DMS 273 treated with DMSO at 0.1 percent for 48 hours (cell line): ENCODE results near the gene PHLPP2.
"Not testable (repeated sequence)": the region's sequence is repeated elsewhere in the genome, so short reads cannot be mapped to it uniquely, and the experiment has no call there.

Experiments
- DNase-seq: peaks from one replicate; lab custom pipeline; 2025; lab: John Stamatoyannopoulos, UW

Gene PHLPP2

GRCh38 chr16:71712501-71712900 lies 12.0 kb downstream of the PHLPP2 start:
- no peak for DNase-seq

DNA sequence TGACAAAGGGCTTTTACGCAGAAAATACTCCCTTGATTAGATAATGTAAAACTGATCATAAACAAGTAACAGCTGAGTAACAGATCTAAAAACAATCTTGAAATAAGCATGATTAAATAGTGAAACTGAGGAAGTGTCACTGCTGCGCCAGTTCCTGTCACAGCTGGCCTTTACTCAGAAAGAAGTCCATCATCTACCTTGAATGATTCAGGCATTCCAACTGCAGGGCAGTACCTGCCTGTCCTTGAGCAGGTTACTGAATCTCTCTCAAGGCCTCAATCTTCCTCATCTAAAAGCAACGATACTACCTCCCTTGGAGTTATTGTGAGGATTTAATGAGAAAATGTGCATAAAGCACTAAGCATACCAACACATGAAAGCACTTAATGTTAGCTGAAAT lies 12.7 kb downstream of the PHLPP2 start:
- no peak for DNase-seq

DNA sequence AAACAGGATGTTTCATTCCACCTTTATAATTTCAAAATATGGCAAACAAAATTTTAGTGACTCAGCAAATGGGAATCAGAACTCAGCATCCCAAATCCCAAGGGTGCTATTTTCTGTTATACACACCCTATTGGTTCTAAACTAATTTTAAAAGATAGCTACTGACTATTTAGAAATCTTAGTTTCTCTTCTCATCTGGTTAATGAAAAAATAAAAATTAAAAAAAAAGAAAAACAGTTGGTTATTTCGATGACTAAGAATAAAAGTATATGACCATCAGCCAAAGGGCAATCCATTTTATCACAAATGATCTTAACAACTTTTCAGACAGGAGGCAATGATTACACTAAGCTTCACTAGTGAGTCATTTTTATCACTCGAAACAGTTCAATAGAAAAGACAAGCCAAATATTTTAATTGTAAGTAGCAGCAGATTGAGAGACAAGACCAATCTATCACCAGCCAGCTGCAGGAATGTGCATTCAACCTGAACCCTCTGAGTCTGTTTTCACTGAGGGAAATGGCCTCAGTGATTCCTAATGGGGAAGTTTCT lies 15.2 kb downstream of the PHLPP2 start:
- no peak for DNase-seq

- DNase-seq, result no peak
Measured at GRCh38 chr16:71708696-71709095, 15.8 kb downstream of the PHLPP2 start.

DNA sequence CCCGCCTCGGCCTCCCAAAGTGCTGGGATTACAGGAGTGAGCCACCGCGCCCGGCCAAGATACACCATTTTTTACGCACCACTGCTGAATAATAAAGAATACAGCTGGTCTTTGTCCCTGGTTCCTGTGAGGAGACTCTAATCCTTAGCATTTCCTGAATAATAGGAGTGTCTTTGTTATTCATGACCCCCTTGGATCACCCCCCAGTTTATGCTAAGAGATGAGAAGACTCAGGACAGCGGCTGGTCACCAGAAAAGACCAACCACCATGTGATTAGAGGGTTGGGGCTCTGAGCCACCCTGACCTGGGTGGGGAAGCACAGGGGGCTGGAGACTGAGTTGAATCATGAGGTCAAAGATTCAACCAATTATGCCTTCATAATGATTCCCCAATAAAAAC lies 17.3 kb downstream of the PHLPP2 start:
- no peak for DNase-seq

DNA sequence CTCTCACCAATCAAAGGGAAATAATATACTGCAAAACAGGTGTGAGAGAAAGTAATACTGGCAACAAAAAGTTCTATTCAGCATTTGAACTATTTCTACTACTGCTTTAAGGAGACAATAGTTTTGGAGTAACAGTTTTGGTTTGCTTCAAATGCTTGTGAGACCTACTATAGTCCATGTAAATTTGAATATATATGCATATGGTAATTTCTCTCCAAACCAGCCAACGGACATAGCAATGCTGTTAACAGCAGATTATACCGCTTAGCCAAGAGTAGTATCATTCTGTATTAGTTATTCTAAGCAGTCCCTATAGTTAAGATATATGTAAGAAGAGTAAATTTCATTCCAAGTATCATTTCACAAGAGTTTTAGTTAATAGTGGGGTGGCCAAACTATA lies 18.5 kb downstream of the PHLPP2 start:
- DNase-seq, result no peak

DNA sequence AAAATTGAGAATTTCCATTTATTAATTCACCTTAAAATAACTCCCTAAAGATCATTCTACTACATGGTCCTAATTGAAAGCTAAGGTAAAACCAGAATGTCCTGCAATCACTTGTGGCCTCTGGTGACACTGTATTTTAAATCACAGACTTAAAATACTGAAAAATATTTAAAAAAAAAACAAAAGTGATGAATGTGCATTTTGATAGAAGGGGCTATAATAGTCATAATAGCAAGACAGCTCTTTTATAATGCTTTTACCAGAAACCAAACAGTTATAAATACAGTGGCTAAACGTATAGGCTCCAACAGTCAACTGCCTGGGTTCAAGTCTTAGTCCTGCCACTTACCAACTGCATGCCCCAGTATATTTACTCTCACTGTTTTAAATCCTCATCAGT lies 21.2 kb downstream of the PHLPP2 start:
- no peak for DNase-seq

DNA sequence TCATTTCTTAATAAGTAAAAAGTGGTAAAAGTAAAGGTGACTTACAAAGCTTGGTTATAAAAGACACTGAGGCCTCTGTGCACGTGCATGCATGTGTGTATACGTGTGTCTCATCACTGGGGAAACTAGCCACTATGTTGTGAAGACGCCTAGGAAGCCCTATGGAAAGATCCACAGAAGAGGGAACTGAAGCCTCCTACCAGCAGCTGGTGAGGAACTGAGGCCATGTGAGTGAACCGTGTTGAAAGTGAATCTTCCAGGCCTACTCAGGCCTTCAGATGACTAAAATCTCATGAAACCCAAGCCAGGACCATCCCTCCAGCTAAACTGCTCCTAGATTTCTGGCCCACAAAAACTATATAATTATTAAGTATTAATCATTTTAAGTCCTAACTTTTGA lies 23.7 kb downstream of the PHLPP2 start:
- DNase-seq, result no peak

DNA sequence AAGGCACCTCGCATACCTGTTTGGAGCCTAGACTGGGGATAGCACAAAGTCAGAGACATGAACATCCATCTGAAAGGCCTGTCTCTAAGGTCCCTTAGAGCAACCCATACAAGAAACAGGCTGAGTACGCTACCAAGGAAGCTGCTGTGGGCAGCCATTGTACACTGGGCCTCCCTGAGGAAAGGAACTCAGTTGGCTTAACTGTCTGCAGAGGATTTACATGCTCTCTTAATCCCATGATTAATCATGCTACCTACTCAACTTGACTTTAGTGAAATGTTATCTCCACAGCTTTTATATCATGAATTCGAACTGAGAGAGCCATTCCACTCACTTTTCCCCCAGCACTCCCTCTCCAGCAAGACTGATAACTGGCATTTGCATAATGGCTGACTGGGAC lies 26.0 kb downstream of the PHLPP2 start:
- DNase-seq, result no peak

DNA sequence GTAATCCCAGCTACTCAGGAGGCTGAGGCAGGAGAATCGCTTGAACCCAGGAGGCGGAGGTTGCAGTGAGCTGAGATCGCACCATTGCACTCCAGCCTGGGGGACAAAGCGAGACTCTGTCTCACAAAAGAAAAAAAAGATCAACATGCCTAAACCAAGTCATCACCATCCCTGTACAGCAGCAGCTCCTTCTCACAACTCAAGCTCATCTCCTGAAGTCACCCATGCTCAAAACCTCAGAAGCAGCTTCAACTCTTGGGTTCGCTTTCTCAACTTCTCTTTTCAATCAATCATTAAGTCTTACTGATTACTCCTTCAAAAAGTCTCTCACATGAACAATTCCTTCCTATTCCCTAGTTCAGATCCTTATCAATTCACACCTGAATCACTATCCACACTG lies 31.3 kb downstream of the PHLPP2 start:
- no peak for DNase-seq

DNA sequence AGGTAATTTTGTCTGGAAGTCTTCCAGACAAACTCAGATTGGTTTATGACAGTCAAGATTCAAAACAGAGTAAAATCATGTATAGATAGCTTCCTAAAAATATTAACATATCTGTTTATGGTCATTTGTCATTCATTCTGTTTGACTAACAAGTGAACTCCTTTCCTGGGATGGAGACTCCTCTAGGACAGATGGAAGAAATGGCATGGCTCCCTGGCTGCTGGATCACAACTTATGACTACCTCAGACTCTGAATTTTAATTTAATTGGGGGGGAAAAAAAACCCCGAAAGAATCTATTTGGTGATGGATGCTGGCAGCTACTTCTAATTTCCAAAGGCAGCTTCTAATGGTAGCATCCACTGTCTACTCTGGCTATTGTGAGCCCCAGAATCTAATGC lies 34.6 kb downstream of the PHLPP2 start:
- DNase-seq, result no peak

GRCh38 chr16:71687861-71688260 lies 36.6 kb downstream of the PHLPP2 start:
- no peak for DNase-seq

GRCh38 chr16:71684280-71684679 lies 40.2 kb downstream of the PHLPP2 start:
- DNase-seq, result not testable (repeated sequence)

DNA sequence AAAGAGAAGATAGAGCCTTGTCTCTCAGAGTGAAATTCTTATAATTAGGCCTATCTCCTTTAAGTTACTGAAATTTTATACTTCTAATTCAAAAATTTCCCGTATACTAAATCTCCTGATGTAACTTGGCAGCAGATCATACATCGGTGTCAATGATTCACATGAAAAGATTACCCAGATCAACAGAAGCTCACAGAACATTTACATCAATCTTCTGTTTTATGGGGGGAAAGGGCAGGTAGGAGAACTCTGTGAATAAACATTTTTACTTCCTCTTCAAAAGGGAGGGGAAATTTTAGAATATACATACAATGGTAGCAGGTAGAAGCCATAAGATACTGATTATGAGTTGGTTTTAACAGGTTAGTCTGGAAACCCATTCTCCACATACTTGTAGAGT lies 43.1 kb downstream of the PHLPP2 start:
- DNase-seq, result no peak

DNA sequence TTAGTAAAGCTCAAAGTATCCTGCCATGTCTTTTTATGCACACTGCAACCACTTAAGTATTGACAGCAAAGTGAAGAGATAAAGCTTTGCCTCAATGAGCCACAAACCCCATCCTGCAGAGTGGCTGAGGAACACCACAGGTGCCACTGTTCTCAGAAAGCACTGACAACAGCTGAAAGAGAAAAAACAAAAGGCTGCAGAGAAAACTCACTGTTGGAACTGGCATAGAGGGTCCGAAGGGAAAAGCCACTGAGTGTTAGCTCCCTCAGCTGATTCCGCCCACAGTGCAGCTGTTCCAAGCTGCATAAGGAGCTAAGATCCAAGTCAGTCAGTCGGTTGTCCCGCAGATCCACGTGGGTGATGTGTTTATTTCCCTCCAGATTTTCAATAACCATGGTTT lies 48.3 kb downstream of the PHLPP2 start:
- no peak for DNase-seq

DNA sequence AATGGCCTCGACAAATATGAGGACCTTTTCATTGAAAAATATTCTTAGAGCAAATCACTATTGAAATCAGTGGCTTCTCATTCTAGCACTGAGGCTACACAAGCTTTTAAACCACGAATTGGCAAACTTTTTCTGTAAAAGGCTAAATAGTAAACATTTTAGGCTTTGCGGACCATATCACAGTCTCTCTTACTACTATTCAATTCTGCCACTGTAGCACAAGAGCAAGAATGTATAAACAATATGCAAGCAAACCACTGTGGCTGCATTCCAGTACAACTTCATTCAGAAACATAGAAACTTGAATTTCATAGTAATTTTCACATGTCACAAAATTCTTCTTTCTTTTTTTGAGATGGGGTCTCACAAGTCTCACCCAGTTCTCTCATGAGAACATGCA lies 49.1 kb downstream of the PHLPP2 start:
- no peak for DNase-seq

GRCh38 chr16:71674229-71674628 lies 50.3 kb downstream of the PHLPP2 start:
- no peak for DNase-seq

GRCh38 chr16:71673582-71673973 lies 50.9 kb downstream of the PHLPP2 start:
- DNase-seq, result no peak

GRCh38 chr16:71672803-71673581 lies 51.5 kb downstream of the PHLPP2 start:
- no peak for DNase-seq

- DNase-seq, result no peak
Measured at GRCh38 chr16:71672125-71672524, 52.4 kb downstream of the PHLPP2 start.

GRCh38 chr16:71671165-71671564 lies 53.3 kb downstream of the PHLPP2 start:
- no peak for DNase-seq

DNA sequence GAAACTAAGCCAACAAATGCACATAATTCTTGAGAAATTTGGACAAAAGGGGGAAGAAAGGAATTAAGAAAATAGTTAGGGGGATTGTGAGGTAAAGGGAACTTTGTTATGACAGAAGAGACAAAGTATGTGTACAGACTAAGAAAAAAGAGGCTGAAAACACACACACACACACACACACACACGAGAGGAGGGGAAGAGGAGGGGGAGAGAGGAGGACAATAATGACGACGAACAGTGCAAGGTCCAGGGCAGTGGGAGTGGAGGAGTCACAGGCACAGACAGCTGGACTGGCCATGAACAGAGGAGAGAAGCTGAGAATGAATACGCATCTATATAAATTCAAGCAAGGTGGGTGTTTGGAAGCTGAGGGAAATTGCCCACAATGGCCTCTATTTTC lies 54.0 kb downstream of the PHLPP2 start:
- no peak for DNase-seq

DNA sequence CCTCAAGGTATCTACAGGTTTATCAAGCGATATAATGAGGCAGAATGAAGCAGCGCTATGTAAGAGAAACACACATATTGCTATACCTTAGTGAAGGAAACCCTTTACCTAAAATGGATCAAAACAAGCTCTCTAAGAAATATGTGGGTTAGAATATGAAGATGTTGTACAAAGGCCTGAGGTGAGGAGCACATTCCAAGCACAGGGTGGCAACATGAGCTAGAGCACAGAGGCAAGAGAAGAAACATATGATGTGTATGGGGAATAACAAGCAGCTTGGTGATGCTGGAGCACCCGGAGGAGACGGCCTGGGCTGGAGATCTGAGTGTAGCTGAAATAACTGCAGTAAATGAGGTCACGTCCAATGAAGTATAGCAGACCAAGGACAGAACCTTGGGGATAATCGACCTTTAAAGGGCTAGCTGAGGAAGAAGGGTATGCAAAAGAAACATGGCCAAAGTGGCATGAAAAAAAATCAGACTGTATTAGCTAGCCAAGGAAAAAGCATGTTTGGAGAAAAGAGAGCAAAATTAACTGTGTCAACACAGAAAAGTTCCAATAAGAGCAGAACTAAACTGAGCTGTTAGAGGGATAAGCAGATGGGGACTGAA lies 54.5 kb downstream of the PHLPP2 start:
- no peak for DNase-seq
